Fibroblast of pulmonary artery (primary cell): ENCODE data around the gene RGS12.
"Not testable (repeated sequence)": the region's sequence is repeated elsewhere in the genome, so short reads cannot be mapped to it uniquely, and the experiment has no call there.

Source experiments
- DNase-seq: peaks from one replicate; pipeline ENCODE4 v3.0.0-alpha.2; 2010; ENCODE audit warnings: low read depth
- H3K4me3 ChIP-seq: replicated peaks from 2 replicates; pipeline ENCODE4 v1.5.1; 2011; ENCODE audit warnings: low read depth, mild to moderate bottlenecking, control low read depth, low read length, moderate library complexity
- TF ChIP-seq, protein P1 (sequence below): IDR thresholded peaks from 2 replicates; pipeline ENCODE4 v1.5.1; 2011; ENCODE audit warnings: mild to moderate bottlenecking, control low read depth, low read length, inconsistent platforms; ENCODE audit errors: missing control alignments

The RGS12 gene

GRCh38 chr4:3295837-3296624, 3.2 kb downstream of the RGS12 start:
- no peak for DNase-seq

GRCh38 chr4:3296651-3297050, 3.8 kb downstream of the RGS12 start:
- no peak overlapping the region for H3K4me3 ChIP-seq
- TF ChIP-seq, protein P1, sequence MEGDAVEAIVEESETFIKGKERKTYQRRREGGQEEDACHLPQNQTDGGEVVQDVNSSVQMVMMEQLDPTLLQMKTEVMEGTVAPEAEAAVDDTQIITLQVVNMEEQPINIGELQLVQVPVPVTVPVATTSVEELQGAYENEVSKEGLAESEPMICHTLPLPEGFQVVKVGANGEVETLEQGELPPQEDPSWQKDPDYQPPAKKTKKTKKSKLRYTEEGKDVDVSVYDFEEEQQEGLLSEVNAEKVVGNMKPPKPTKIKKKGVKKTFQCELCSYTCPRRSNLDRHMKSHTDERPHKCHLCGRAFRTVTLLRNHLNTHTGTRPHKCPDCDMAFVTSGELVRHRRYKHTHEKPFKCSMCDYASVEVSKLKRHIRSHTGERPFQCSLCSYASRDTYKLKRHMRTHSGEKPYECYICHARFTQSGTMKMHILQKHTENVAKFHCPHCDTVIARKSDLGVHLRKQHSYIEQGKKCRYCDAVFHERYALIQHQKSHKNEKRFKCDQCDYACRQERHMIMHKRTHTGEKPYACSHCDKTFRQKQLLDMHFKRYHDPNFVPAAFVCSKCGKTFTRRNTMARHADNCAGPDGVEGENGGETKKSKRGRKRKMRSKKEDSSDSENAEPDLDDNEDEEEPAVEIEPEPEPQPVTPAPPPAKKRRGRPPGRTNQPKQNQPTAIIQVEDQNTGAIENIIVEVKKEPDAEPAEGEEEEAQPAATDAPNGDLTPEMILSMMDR = no peak
- DNase-seq = no peak

More at GRCh38 chr4:3295837-3296624, 3.2 kb downstream of the RGS12 start:
- no peak overlapping the region for H3K4me3 ChIP-seq
- TF ChIP-seq, protein P1 = no peak

- TF ChIP-seq, protein P1 = no peak
- DNase-seq = no peak
- H3K4me3 ChIP-seq = no peak overlapping the region
Observed at GRCh38 chr4:3297066-3297859, 4.4 kb downstream of the RGS12 start.

DNA sequence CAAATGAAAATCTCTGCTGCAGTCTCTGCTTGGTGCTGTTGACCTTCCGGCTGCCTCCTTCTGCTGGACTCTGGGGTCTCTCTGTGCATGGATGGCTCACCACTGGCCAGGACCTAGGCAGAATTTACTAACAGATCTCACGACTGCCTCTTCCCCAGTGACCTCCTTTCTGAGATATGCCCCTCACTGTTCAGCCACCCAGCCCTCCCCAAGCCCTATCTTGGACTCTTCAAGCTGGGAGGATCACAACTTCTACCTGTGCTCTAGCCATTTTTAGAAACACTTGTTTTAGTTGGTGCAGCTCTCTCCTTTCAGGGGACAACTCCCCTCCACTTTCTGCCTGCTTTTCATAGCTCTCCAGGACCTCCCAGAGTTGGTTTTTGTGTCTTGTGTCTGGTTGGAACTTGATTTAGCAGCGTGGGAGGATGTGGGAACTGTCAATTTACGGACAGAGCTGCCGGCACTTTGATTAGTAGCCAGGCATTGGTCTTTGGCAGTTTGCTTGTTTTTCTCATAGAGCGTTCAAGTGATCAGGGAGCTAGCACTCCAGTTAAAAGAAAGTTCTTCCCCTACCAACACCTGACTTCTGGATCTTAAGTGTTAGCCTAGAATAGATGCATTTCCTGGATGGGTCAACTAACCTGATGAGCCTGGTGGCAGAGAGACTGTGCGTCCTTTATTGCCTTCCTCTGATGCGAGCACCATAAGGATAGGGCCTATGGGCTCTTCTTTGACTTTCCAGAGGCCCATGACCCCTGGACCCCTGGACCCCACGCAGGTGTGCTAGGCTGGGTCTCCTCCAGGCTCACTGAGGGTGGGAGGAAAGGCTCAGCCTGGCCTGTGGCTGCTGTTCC, 6.5 kb downstream of the RGS12 start:
- DNase-seq = no peak
- no peak overlapping the region for H3K4me3 ChIP-seq
- TF ChIP-seq, protein P1 = no peak

DNA sequence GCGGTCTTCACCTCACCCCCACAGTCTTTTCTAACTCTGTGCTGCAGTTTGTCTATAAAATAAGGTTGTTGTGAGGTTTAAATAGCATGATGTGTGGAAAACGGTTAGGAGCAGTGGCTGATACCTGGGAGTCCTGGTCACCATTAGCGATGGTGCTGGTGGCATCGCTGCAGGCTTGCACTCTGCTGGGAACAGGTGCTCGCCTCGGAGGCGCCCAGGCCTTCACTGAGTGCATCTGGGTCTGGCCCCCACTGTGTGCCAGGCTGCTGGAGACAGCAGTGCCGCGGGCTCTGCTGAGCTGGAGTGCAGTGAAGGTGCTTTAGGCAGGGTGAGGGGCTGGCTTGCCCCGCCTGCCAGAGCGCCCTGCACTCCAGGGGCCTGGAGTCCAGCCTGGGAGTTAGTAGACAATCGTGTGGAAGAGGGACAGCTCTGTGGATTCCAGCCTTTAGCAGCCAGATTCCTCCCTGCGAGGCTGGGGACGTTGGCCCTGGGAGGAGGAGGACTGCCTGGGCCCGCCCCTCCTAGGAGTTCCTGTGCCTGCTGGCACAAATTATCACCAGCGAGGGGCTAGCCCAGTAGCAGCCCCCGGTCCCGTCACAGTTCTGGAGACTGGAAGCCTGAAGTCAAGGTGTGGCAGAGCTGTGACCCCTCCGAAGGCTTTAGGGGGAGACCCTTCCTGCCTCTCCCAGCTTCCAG, 7.3 kb downstream of the RGS12 start:
- TF ChIP-seq, protein P1 = no peak
- H3K4me3 ChIP-seq = no peak overlapping the region
- no peak for DNase-seq

DNA sequence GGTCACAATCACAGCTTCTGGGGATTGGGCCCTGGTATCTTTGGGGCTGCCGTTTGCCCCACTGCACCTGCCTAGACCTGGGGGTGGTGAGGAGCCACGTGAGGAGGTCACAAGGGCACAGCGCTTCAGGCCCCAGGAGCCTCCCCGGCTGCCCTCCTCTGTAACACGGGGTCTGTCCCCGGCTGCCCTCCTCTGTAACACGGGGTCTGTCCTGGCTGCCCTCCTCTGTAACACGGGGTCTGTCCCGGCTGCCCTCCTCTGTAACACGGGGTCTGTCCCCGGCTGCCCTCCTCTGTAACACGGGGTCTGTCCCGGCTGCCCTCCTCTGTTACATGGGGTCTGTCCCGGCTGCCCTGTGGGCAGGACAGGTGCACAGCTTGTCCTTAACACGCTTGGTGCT, 8.1 kb downstream of the RGS12 start:
- DNase-seq, H3K4me3 ChIP-seq: not testable (repeated sequence)
